HepG2 (cell line): ENCODE measurements around the gene STX12. TPM values are rescaled to one million over a fixed set of nuclear protein-coding genes. Genes with fewer than 3 reads are reported as not detected.
"Not testable (repeated sequence)": the region's sequence is repeated elsewhere in the genome, so short reads cannot be mapped to it uniquely, and the experiment has no call there.

ENCODE experiments used
- ATAC-seq: fragments of 200-7000 bp; cut with Tn5 transposase; 3 replicates; pipeline ENCODE4 v1.9.1; 2020; ENCODE audit warnings: mild to moderate bottlenecking, moderate library complexity
- BruUV-seq: library from RNA; stranded (reverse); fragments of 400-500 nt; replicated peaks from 2 replicates; lab custom pipeline; 2021; lab: Mats Ljungman, UMichigan
- CTCF ChIA-PET: fragments of 300-600 bp; formaldehyde crosslinking; extraction: SDS; loops from one replicate; lab custom pipeline; 2021; ENCODE audit warnings: low total read pairs, inconsistent platforms, low intra/inter-chr PET ratio; lab: Yijun Ruan, JAX
- POLR2A ChIA-PET: fragments of 350-600 bp; sonication (Branson Sonifier 250); formaldehyde crosslinking; loops from one replicate; lab custom pipeline; 2020; ENCODE audit warnings: antibody characterized with exemption, inconsistent platforms; lab: Yijun Ruan, JAX
- DNase-seq: peaks from one replicate; pipeline ENCODE4 v3.0.0-alpha.2; 2015; ENCODE audit warnings: low spot score
- FAIRE-seq: peaks from 3 replicates; lab custom pipeline; 2011; peaks lifted over from hg19 to GRCh38; lab: Jason Lieb, UNC
- H2AFZ ChIP-seq: one replicate; pipeline ENCODE4 v1.6.1; 2011; ENCODE audit warnings: low read length, inconsistent platforms
- H3K27ac ChIP-seq: fragments of 300-600 bp; 3 replicates; pipeline ENCODE4 v1.8.0; 2011; ENCODE audit warnings: mixed run types, mild to moderate bottlenecking, mixed read lengths, low read length, inconsistent platforms; ENCODE audit not compliant: insufficient read depth; ENCODE audit errors: extremely low read length
- H3K27me3 ChIP-seq, 2 experiments: fragments of 200-600 bp in 1 of 2; 2 replicates in 1 of 2; 3 replicates in 1 of 2; pipeline versions ENCODE4 v1.6.0 to v1.8.0; 2011; ENCODE audit warnings: low read length in 2 of 2, mild to moderate bottlenecking in 2 of 2, moderate library complexity in 2 of 2, inconsistent platforms in 1 of 2; ENCODE audit not compliant: insufficient read depth in 2 of 2, control insufficient read depth in 1 of 2
- H3K36me3 ChIP-seq, 2 experiments: fragments of 200-600 bp in 1 of 2; replicated peaks in 1 of 2; 2 replicates in 1 of 2; 3 replicates in 1 of 2; pipeline versions ENCODE4 v1.5.1 to v1.8.0; 2011; ENCODE audit warnings: low read length in 2 of 2, inconsistent platforms in 1 of 2; ENCODE audit not compliant: insufficient read depth in 2 of 2, control insufficient read depth in 1 of 2
- H3K4me1 ChIP-seq: 2 replicates; pipeline ENCODE4 v1.5.1; 2012; ENCODE audit warnings: low read length, inconsistent platforms; ENCODE audit not compliant: insufficient read depth
- H3K4me2 ChIP-seq: 2 replicates; pipeline ENCODE4 v1.6.0; 2011; ENCODE audit warnings: low read depth, low read length, inconsistent platforms
- H3K4me3 ChIP-seq, 3 experiments: fragments of 200-600 bp in 1 of 3; sonication (generic), shearing (Covaris generic) in 1 of 3; replicated peaks in 1 of 3; 2 replicates each; pipeline ENCODE4 v1.5.1; 2011 to 2016; ENCODE audit warnings: low read length in 3 of 3, inconsistent platforms in 2 of 3, low read depth in 2 of 3, mild to moderate bottlenecking in 2 of 3, control low read depth in 1 of 3, mixed read lengths in 1 of 3; ENCODE audit not compliant: insufficient read depth in 1 of 3
- H3K79me2 ChIP-seq: one replicate; pipeline ENCODE4 v1.6.1; 2011; ENCODE audit warnings: low read length, inconsistent platforms; ENCODE audit not compliant: insufficient read depth
- H3K9ac ChIP-seq: 2 replicates; pipeline ENCODE4 v1.6.0; 2011; ENCODE audit warnings: mild to moderate bottlenecking, low read depth, low read length, inconsistent platforms; ENCODE audit not compliant: insufficient read depth
- H3K9me3 ChIP-seq: 2 replicates; pipeline ENCODE4 v1.5.1; 2012; ENCODE audit warnings: mild to moderate bottlenecking, low read length
- H4K20me1 ChIP-seq: 2 replicates; pipeline ENCODE4 v1.6.0; 2011; ENCODE audit warnings: inconsistent platforms, mild to moderate bottlenecking, low read length, moderate library complexity; ENCODE audit not compliant: insufficient read depth
- HNF4A ChIP-seq: sonication (generic); formaldehyde crosslinking; IDR thresholded peaks from 2 replicates; pipeline ENCODE4 v1.4.0; 2020; ENCODE audit warnings: missing genetic modification reagents
- NFE2L2 ChIP-seq: fragments of 150-350 bp; IDR thresholded peaks from 2 replicates; pipeline ENCODE4 v1.6.1; 2014; ENCODE audit warnings: low read length
- RFX3 ChIP-seq: IDR thresholded peaks from 2 replicates; pipeline ENCODE4 v1.6.1; 2016; ENCODE audit warnings: missing biosample characterization, missing genetic modification reagents
- SOX13 ChIP-seq, 3 experiments: fragments of 450-650 bp in 1 of 3; sonication (generic) in 1 of 3; formaldehyde crosslinking in 1 of 3; IDR thresholded peaks in 2 of 3; conservative IDR thresholded peaks in 1 of 3; 2 replicates each; pipeline versions ENCODE4 v1.5.0 to v1.6.1; 2016 to 2020; ENCODE audit warnings: antibody characterized with exemption in 1 of 3, mild to moderate bottlenecking in 1 of 3, missing compliant biosample characterization in 1 of 3, missing genetic modification reagents in 1 of 3, moderate library complexity in 1 of 3
- WGBS: methylation state at CpG from one replicate; pipeline ENCODE4 v1.1.6; 2017; ENCODE audit warnings: low lambda C conversion rate; 5-methylcytosine and 5-hydroxymethylcytosine counted together
- in situ Hi-C: cut with HindIII; loops from 2 replicates; pipeline ENCODE4 v1.10.0; 2017; ENCODE audit warnings: low pct_unique_long_range_greater_than_20kb; ENCODE audit not compliant: extremely low pct_ligation_motif_present
- intact Hi-C: fragments of 100-400 bp; cut with micrococcal nuclease; formaldehyde crosslinking; loops from one replicate; pipeline ENCODE4 v1.10.0; 2022; ENCODE audit not compliant: unreplicated experiment
- polyA plus RNA-seq, 8 experiments: library from polyadenylated mRNA; depleted of rRNA in 3 of 8; stranded (reverse) in 7 of 8; unstranded in 1 of 8; fragments of >200 nt; fragmentation: Illumina TruSeq in 4 of 8; extraction: Trizol in 4 of 8; gene quantifications; 2 replicates each; pipeline versions ENCODE4 v1.2.1 to v1.2.3, GENCODE V29; 2011 to 2016; ENCODE audit warnings: low read depth in 4 of 8, missing spikeins in 1 of 8, mixed read lengths in 1 of 8; ENCODE audit not compliant: insufficient read depth in 1 of 8
- total RNA-seq, 5 experiments: library from RNA; depleted of rRNA; stranded (reverse); fragments of >200 nt; fragmentation: Illumina TruSeq; extraction: Trizol; gene quantifications; 2 replicates each; pipeline ENCODE4 v1.2.3, GENCODE V29; 2016; ENCODE audit warnings: low read depth in 1 of 5
- TF ChIP-seq, protein P1 (sequence below): sonication (generic); formaldehyde crosslinking; conservative IDR thresholded peaks from 2 replicates; pipeline ENCODE4 v1.4.0; 2020; ENCODE audit warnings: mild to moderate bottlenecking, missing genetic modification reagents, moderate library complexity
- TF ChIP-seq, protein P2 (sequence below): IDR thresholded peaks from 2 replicates; pipeline ENCODE4 v1.4.0; 2020; ENCODE audit warnings: mild to moderate bottlenecking, missing genetic modification reagents

The STX12 gene
- total and polyA plus RNA-seq, 2 of the 13 experiments (the other 11 are each of a cell fraction or from before 2014, with no cell fraction given): 9.0 to 19.7 TPM

DNA sequence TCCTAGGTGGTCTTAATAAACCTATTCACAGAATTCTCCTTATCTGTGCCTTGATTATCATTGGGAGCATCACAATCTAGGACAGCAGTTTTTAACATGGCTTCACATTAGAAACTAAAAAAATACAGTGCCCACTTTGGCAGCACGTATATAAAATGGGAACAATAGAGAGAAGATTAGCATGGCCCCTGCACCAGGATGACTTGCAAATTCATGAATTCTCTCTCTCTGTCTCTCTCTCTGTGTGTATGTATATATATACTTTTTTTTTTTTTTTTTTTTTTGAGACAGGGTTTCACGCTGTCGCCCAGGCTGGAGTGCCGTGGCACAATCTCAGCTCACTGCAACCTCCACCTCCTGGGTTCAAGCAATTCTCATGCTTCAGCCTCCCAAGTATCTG lies 51.4 kb downstream of the STX12 start:
- 99% methylated on average over 4 of the region's 4 CpGs for WGBS
- Histone ChIP-seq H4K20me1 (no peaks in the 10 kb centered on the region), H3K36me3 (peaks cover 0 to 7% of the 10 kb centered on the region in 2 experiments; a peak in 2 of 5 replicates)
- DNase-seq: no peak
- no peak for TF ChIP-seq RFX3 (CRISPR knock-in tag)
- TF ChIP-seq NFE2L2: peak; percentile 65
- TF ChIP-seq, all 625 proteins: peak for 1
- H3K4me2 ChIP-seq: no peak overlapping the region
- H2AFZ ChIP-seq: no peak overlapping the region
- H3K9me3 ChIP-seq: no peaks in the 10 kb centered on the region
- ChIA-PET CTCF (no interaction called here), POLR2A (no interaction called here)
- ATAC-seq (no peak), FAIRE-seq (no peak)
- intact Hi-C loops: no loop called here
- no peak overlapping the region for H3K4me3 ChIP-seq
- no peak overlapping the region for H3K27ac ChIP-seq
- H3K9ac ChIP-seq: no peak overlapping the region
- H3K27me3 ChIP-seq: no peaks in the 10 kb centered on the region
- no TSS peak for BruUV-seq
- H3K79me2 ChIP-seq: no peaks in the 10 kb centered on the region
- in situ Hi-C loops: no loop called here
- H3K4me1 ChIP-seq: peaks cover 17% of the 10 kb centered on the region

DNA sequence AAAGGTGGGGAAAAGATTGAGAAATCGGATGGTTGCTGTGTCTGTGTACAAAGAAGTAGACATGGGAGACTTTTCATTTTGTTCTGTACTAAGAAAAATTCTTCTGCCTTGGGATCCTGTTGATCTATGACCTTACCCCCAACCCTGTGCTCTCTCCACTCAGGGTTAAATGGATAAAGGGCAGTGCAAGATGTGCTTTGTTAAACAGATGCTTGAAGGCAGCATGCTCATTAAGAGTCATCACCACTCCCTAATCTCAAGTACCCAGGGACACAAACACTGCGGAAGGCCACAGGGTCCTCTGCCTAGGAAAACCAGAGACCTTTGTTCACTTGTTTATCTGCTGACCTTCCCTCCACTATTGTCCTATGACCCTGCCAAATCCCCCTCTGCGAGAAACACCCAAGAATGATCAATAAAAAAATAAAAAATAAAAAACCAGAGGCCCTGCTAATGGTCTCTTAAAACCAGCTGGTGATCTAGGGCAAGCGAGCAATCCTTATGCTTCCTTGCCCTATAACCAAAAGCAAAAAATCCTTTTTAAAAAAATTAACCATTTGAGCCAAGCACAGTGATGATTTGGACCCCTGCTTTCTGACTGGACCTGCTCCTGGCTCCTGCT lies 56.4 kb downstream of the STX12 start:
- intact Hi-C loops; CTCF ChIA-PET; FAIRE-seq; in situ Hi-C loops; H2AFZ ChIP-seq; H3K9me3 ChIP-seq; H3K27me3 ChIP-seq; DNase-seq; BruUV-seq; ATAC-seq; H4K20me1 ChIP-seq; TF ChIP-seq SOX13 (IDR thresholded peaks at IDR 0.05): not testable (repeated sequence)
- Histone ChIP-seq H3K9ac (peak overlapping the region; percentile 95), H3K4me2 (peak overlapping the region; percentile 91), H3K4me3 (peak overlapping the region; percentile 82 to 98 (median 86)), H3K4me1 (peaks cover 52% of the 10 kb centered on the region), H3K27ac (peak overlapping the region; percentile 93), H3K36me3 (peaks cover 0 to 17% of the 10 kb centered on the region in 2 experiments; a peak in 2 of 5 replicates), H3K79me2 (peaks cover 39% of the 10 kb centered on the region)
- POLR2A ChIA-PET: interaction anchor here (1.5 to 5.8 kb wide), 4 partner anchors 11 to 157 kb away, joined by 6 to 89 read pairs (median 34); partner anchors contain the start of genes FAM76A, IFI6 and STX12
- WGBS: 22% methylated on average over 4 of the region's 4 CpGs
- TF ChIP-seq SOX13 (CRISPR knock-in tag; conservative IDR thresholded peaks at IDR 0.05 in 1 of 2, IDR thresholded peaks at IDR 0.05 in 1 of 2) (peak in 1 of 2 experiments; percentile 4; a peak in 1 of 4 replicates), HNF4A (CRISPR knock-in tag) (peak; percentile 35)
- TF ChIP-seq, protein P1, sequence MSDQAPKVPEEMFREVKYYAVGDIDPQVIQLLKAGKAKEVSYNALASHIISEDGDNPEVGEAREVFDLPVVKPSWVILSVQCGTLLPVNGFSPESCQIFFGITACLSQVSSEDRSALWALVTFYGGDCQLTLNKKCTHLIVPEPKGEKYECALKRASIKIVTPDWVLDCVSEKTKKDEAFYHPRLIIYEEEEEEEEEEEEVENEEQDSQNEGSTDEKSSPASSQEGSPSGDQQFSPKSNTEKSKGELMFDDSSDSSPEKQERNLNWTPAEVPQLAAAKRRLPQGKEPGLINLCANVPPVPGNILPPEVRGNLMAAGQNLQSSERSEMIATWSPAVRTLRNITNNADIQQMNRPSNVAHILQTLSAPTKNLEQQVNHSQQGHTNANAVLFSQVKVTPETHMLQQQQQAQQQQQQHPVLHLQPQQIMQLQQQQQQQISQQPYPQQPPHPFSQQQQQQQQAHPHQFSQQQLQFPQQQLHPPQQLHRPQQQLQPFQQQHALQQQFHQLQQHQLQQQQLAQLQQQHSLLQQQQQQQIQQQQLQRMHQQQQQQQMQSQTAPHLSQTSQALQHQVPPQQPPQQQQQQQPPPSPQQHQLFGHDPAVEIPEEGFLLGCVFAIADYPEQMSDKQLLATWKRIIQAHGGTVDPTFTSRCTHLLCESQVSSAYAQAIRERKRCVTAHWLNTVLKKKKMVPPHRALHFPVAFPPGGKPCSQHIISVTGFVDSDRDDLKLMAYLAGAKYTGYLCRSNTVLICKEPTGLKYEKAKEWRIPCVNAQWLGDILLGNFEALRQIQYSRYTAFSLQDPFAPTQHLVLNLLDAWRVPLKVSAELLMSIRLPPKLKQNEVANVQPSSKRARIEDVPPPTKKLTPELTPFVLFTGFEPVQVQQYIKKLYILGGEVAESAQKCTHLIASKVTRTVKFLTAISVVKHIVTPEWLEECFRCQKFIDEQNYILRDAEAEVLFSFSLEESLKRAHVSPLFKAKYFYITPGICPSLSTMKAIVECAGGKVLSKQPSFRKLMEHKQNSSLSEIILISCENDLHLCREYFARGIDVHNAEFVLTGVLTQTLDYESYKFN (CRISPR knock-in tag): peak; percentile 51
- TF ChIP-seq, protein P2, sequence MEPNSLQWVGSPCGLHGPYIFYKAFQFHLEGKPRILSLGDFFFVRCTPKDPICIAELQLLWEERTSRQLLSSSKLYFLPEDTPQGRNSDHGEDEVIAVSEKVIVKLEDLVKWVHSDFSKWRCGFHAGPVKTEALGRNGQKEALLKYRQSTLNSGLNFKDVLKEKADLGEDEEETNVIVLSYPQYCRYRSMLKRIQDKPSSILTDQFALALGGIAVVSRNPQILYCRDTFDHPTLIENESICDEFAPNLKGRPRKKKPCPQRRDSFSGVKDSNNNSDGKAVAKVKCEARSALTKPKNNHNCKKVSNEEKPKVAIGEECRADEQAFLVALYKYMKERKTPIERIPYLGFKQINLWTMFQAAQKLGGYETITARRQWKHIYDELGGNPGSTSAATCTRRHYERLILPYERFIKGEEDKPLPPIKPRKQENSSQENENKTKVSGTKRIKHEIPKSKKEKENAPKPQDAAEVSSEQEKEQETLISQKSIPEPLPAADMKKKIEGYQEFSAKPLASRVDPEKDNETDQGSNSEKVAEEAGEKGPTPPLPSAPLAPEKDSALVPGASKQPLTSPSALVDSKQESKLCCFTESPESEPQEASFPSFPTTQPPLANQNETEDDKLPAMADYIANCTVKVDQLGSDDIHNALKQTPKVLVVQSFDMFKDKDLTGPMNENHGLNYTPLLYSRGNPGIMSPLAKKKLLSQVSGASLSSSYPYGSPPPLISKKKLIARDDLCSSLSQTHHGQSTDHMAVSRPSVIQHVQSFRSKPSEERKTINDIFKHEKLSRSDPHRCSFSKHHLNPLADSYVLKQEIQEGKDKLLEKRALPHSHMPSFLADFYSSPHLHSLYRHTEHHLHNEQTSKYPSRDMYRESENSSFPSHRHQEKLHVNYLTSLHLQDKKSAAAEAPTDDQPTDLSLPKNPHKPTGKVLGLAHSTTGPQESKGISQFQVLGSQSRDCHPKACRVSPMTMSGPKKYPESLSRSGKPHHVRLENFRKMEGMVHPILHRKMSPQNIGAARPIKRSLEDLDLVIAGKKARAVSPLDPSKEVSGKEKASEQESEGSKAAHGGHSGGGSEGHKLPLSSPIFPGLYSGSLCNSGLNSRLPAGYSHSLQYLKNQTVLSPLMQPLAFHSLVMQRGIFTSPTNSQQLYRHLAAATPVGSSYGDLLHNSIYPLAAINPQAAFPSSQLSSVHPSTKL: peak; percentile 46; the same call in 1 of the 2 replicates
